SK-N-SH (cell line): Measurements from ENCODE around the gene SIGLEC8. TPM values are rescaled to one million over a fixed set of nuclear protein-coding genes. Genes with fewer than 3 reads are reported as not detected.

Source experiments
- CTCF ChIA-PET: fragments of 300-600, 350-600 bp; formaldehyde crosslinking; extraction: SDS; loops from one replicate; lab custom pipeline; 2021; lab: Yijun Ruan, JAX
- POLR2A ChIA-PET: fragments of 350-600 bp; sonication (Branson Sonifier 250); formaldehyde crosslinking; extraction: SDS; loops from one replicate; lab custom pipeline; 2020; ENCODE audit warnings: antibody characterized with exemption, inconsistent platforms; lab: Yijun Ruan, JAX
- DNase-seq: peaks from one replicate; pipeline ENCODE4 v3.0.0; 2012
- H2AFZ ChIP-seq: fragments of 200-600 bp; sonication (generic); 2 replicates; pipeline ENCODE4 v1.8.1; 2016; ENCODE audit warnings: antibody characterized with exemption, mild to moderate bottlenecking, low read depth
- H3F3A ChIP-seq: fragments of 200-600 bp; sonication (generic); replicated peaks from 2 replicates; pipeline ENCODE3; 2016; ENCODE audit warnings: antibody characterized with exemption, mild to moderate bottlenecking; ENCODE audit not compliant: insufficient read depth
- H3K27ac ChIP-seq, 2 experiments: fragments of 200-500 bp in 1 of 2; fragments of 200-600 bp in 1 of 2; sonication (Bioruptor generic) in 1 of 2; sonication (generic), shearing (Covaris generic) in 1 of 2; 2 replicates each; pipeline versions ENCODE4 v1.5.1 to v1.6.1; 2014 to 2016; ENCODE audit warnings: low read depth in 2 of 2, inconsistent platforms in 1 of 2, low read length in 1 of 2, mild to moderate bottlenecking in 1 of 2, mixed read lengths in 1 of 2
- H3K27me3 ChIP-seq: fragments of 200-600 bp; sonication (generic), shearing (Covaris generic); 2 replicates; pipeline ENCODE4 v1.6.1; 2016; ENCODE audit warnings: mixed run types; ENCODE audit not compliant: insufficient read depth
- H3K36me3 ChIP-seq, 2 experiments: fragments of 200-500 bp in 1 of 2; fragments of 200-600 bp in 1 of 2; sonication (Bioruptor generic) in 1 of 2; sonication (generic) in 1 of 2; replicated peaks in 1 of 2; 2 replicates each; pipeline versions ENCODE3 to v1.5.1; 2014 to 2016; ENCODE audit warnings: low read length in 1 of 2, mild to moderate bottlenecking in 1 of 2; ENCODE audit not compliant: insufficient read depth in 2 of 2, control insufficient read depth in 1 of 2
- H3K4me1 ChIP-seq, 2 experiments: fragments of 200-500 bp in 1 of 2; fragments of 200-600 bp in 1 of 2; sonication (Bioruptor generic) in 1 of 2; sonication (generic), shearing (Covaris generic) in 1 of 2; 2 replicates each; pipeline versions ENCODE4 v1.5.1 to v1.6.1; 2014 to 2016; ENCODE audit warnings: low read depth in 1 of 2, low read length in 1 of 2, mixed run types in 1 of 2; ENCODE audit not compliant: insufficient read depth in 2 of 2, control insufficient read depth in 1 of 2
- H3K4me2 ChIP-seq: fragments of 200-600 bp; sonication (generic), shearing (Covaris generic); 2 replicates; pipeline ENCODE4 v1.6.1; 2017; ENCODE audit warnings: mixed run types
- H3K4me3 ChIP-seq, 2 experiments: fragments of 200-500 bp in 1 of 2; fragments of 200-600 bp in 1 of 2; sonication (Bioruptor generic) in 1 of 2; sonication (generic), shearing (Covaris generic) in 1 of 2; 2 replicates each; pipeline versions ENCODE4 v1.5.1 to v1.8.1; 2014 to 2016; ENCODE audit warnings: low read depth in 2 of 2, inconsistent platforms in 1 of 2, low read length in 1 of 2, mild to moderate bottlenecking in 1 of 2, mixed read lengths in 1 of 2, moderate library complexity in 1 of 2
- H3K79me2 ChIP-seq: fragments of 200-600 bp; sonication (generic); 2 replicates; pipeline ENCODE4 v1.8.1; 2017; ENCODE audit warnings: mild to moderate bottlenecking; ENCODE audit not compliant: insufficient read depth
- H3K9ac ChIP-seq: fragments of 200-600 bp; sonication (generic); 2 replicates; pipeline ENCODE4 v1.6.1; 2017; ENCODE audit warnings: mixed run types
- H3K9me2 ChIP-seq: fragments of 200-600 bp; sonication (generic); 2 replicates; pipeline ENCODE4 v1.6.1; 2017; ENCODE audit warnings: mixed run types
- H3K9me3 ChIP-seq: fragments of 200-600 bp; sonication (generic); 2 replicates; pipeline ENCODE4 v1.6.1; 2017; ENCODE audit warnings: mixed run types, mild to moderate bottlenecking, moderate library complexity
- H4K20me1 ChIP-seq: fragments of 200-600 bp; sonication (generic); 2 replicates; pipeline ENCODE4 v1.6.1; 2017; ENCODE audit warnings: mild to moderate bottlenecking, mixed run types; ENCODE audit not compliant: insufficient read depth
- CHD2 ChIP-seq: fragments of 150-350 bp; IDR thresholded peaks from 2 replicates; pipeline ENCODE4 v1.6.1; 2018; ENCODE audit warnings: low read length; ENCODE audit not compliant: partially characterized antibody
- CTCF ChIP-seq: fragments of 200-600 bp; sonication (generic); IDR thresholded peaks from 2 replicates; pipeline ENCODE4 v1.6.1; 2017; ENCODE audit warnings: antibody characterized with exemption, mild to moderate bottlenecking, moderate library complexity
- EP300 ChIP-seq, 2 experiments: IDR thresholded peaks; 2 replicates each; pipeline versions ENCODE4 v1.4.0 to v1.6.1; 2012; ENCODE audit warnings: borderline replicate concordance in 1 of 2, low read depth in 1 of 2, low read length in 1 of 2
- EZH2phosphoT487 ChIP-seq: fragments of 200-600 bp; sonication (generic); IDR thresholded peaks from 2 replicates; pipeline ENCODE4 v1.6.1; 2017; ENCODE audit warnings: low read depth, mixed run types, mild to moderate bottlenecking, antibody characterized with exemption, moderate library complexity, borderline replicate concordance
- FOSL2 ChIP-seq: IDR thresholded peaks from 2 replicates; pipeline ENCODE4 v1.4.0; 2012; ENCODE audit warnings: low read depth, mild to moderate bottlenecking, moderate library complexity, borderline replicate concordance
- FOXM1 ChIP-seq: IDR thresholded peaks from 2 replicates; pipeline ENCODE4 v1.4.0; 2012; ENCODE audit warnings: low read depth, mild to moderate bottlenecking
- GATA2 ChIP-seq: sonication (generic); formaldehyde crosslinking; IDR thresholded peaks from 2 replicates; pipeline ENCODE4 v1.5.0; 2020; ENCODE audit warnings: mild to moderate bottlenecking, missing genetic modification reagents
- IRF3 ChIP-seq: fragments of 150-350 bp; IDR thresholded peaks from 2 replicates; pipeline ENCODE4 v1.6.1; 2016; ENCODE audit warnings: mild to moderate bottlenecking, low read depth, low read length
- MAX ChIP-seq: IDR thresholded peaks from 2 replicates; pipeline ENCODE4 v1.4.0; 2012; ENCODE audit warnings: low read depth
- NFIC ChIP-seq: IDR thresholded peaks from 2 replicates; pipeline ENCODE4 v1.4.0; 2012; ENCODE audit warnings: borderline replicate concordance
- NRF1 ChIP-seq: IDR thresholded peaks from 2 replicates; pipeline ENCODE4 v1.6.1; 2012; ENCODE audit warnings: low read depth, mild to moderate bottlenecking, low read length
- PBX3 ChIP-seq: IDR thresholded peaks from 2 replicates; pipeline ENCODE4; 2012
- POLR2AphosphoS5 ChIP-seq: IDR thresholded peaks from 2 replicates; pipeline ENCODE4 v1.6.1; 2012; ENCODE audit warnings: low read depth, low read length
- RAD21 ChIP-seq: IDR thresholded peaks from 2 replicates; pipeline ENCODE4 v1.6.1; 2012; ENCODE audit warnings: mild to moderate bottlenecking, low read length
- RCOR1 ChIP-seq: fragments of 150-350 bp; IDR thresholded peaks from 2 replicates; pipeline ENCODE4 v1.6.1; 2017; ENCODE audit warnings: antibody characterized with exemption, low read length
- REST ChIP-seq: IDR thresholded peaks from 2 replicates; pipeline ENCODE4 v1.6.1; 2012; ENCODE audit warnings: mild to moderate bottlenecking, low read depth, low read length, moderate library complexity
- RFX5 ChIP-seq: IDR thresholded peaks from 2 replicates; pipeline ENCODE4 v1.6.1; 2012; ENCODE audit warnings: mild to moderate bottlenecking, improper control_type of control experiment, low read length
- SIN3A ChIP-seq: IDR thresholded peaks from 2 replicates; pipeline ENCODE4 v1.6.1; 2012; ENCODE audit warnings: low read depth, mild to moderate bottlenecking, low read length, moderate library complexity, borderline replicate concordance
- SMC3 ChIP-seq: IDR thresholded peaks from 2 replicates; pipeline ENCODE4 v1.6.1; 2012; ENCODE audit warnings: low read depth, low read length, improper control_type of control experiment
- TCF12 ChIP-seq: IDR thresholded peaks from 2 replicates; pipeline ENCODE4 v1.4.0; 2012
- USF2 ChIP-seq: fragments of 150-350 bp; IDR thresholded peaks from 2 replicates; pipeline ENCODE4 v1.6.1; 2017; ENCODE audit warnings: antibody characterized with exemption, low read length, low read depth, borderline replicate concordance
- YY1 ChIP-seq: IDR thresholded peaks from 2 replicates; pipeline ENCODE4 v1.4.0; 2012; ENCODE audit warnings: low read depth, mild to moderate bottlenecking
- ZBTB33 ChIP-seq: IDR thresholded peaks from 2 replicates; pipeline ENCODE4 v1.4.0; 2012; ENCODE audit warnings: low read depth, borderline replicate concordance
- WGBS: methylation state at CpG from one replicate; pipeline ENCODE4 v1.1.6; 2017; ENCODE audit warnings: low lambda C conversion rate; 5-methylcytosine and 5-hydroxymethylcytosine counted together
- polyA plus RNA-seq, 3 experiments: library from polyadenylated mRNA; depleted of rRNA; stranded (reverse); fragments of >200 nt; gene quantifications; 2 replicates each; pipeline ENCODE4 v1.2.3, GENCODE V29; 2012

Gene SIGLEC8
- polyA plus RNA-seq, 1 of the 3 experiments (the other 2 are of a cell fraction) = not detected

GRCh38 chr19:51422053-51422448 is 36.2 kb downstream of the SIGLEC8 start:
- peak; percentile 91 for DNase-seq
- Histone ChIP-seq H3K9me2 (no peaks in the 10 kb centered on the region), H3K79me2 (no peaks in the 10 kb centered on the region), H3K9me3 (no peaks in the 10 kb centered on the region), H3K4me1 (no peaks in the 10 kb centered on the region; a peak in 1 of 4 replicates), H3K9ac (no peak overlapping the region), H3K4me3 (no peak overlapping the region; a peak in 1 of 4 replicates), H3K27me3 (peaks cover 24% of the 10 kb centered on the region), H3K36me3 (no peaks in the 10 kb centered on the region), H3K27ac (no peak overlapping the region), H2AFZ (no peak overlapping the region), H3K4me2 (no peak overlapping the region), H4K20me1 (no peaks in the 10 kb centered on the region), H3F3A (no peaks in the 10 kb centered on the region)
- ChIA-PET CTCF (interaction anchor here (0.6 to 2.4 kb wide), 30 partner anchors 8 to 235 kb away, joined by 3 to 37 read pairs (median 4); partner anchors contain the start of gene VSIG10L), POLR2A (no interaction called here)
- WGBS = 4% methylated on average over 7 of the region's 19 CpGs
- no peak for TF ChIP-seq EZH2phosphoT487
- TF ChIP-seq REST = peak; percentile 100
- TF ChIP-seq SIN3A = peak; percentile 69; the same call in 1 of the 2 replicates
- TF ChIP-seq MAX = 0 out of 2 replicates have a peak, but pooled peaks have one; percentile 25
- peak; percentile 93 for TF ChIP-seq CTCF
- peak; percentile 62 for TF ChIP-seq RAD21
- TF ChIP-seq SMC3 = peak; percentile 67
- TF ChIP-seq NRF1 = no peak
- TF ChIP-seq NFIC = no peak
- TF ChIP-seq RCOR1 = peak; percentile 57; the same call in 1 of the 2 replicates
- no peak for TF ChIP-seq ZBTB33
- no peak for TF ChIP-seq CHD2
- TF ChIP-seq POLR2AphosphoS5 = no peak
- TF ChIP-seq USF2 = no peak
- no peak for TF ChIP-seq GATA2 (CRISPR knock-in tag)
- TF ChIP-seq YY1 = no peak
- TF ChIP-seq EP300 (IDR thresholded peaks at IDR 0.05; ENCODE audit: borderline replicate concordance in 1 of 2, low read depth in 1 of 2, low read length in 1 of 2) = no peak
- TF ChIP-seq TCF12 = no peak
- no peak for TF ChIP-seq IRF3
- no peak for TF ChIP-seq RFX5
- no peak for TF ChIP-seq PBX3
- no peak for TF ChIP-seq FOSL2
- TF ChIP-seq FOXM1 = no peak
